ENCODE data around the gene OR56A4.

Gene OR56A4, protein sequence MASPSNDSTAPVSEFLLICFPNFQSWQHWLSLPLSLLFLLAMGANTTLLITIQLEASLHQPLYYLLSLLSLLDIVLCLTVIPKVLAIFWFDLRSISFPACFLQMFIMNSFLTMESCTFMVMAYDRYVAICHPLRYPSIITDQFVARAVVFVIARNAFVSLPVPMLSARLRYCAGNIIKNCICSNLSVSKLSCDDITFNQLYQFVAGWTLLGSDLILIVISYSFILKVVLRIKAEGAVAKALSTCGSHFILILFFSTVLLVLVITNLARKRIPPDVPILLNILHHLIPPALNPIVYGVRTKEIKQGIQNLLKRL

GRCh38 chr11:6006846-6007245, at the start of gene OR56A4:
Gene OR56A4 (minus strand): TSS chr11:6006946. CDS start chr11:6002992, 3,954 bp downstream.
- no peak for DNase-seq

GRCh38 chr11:6055569-6055968, 48.8 kb upstream of the OR56A4 start:
- DNase-seq, result no peak

DNA sequence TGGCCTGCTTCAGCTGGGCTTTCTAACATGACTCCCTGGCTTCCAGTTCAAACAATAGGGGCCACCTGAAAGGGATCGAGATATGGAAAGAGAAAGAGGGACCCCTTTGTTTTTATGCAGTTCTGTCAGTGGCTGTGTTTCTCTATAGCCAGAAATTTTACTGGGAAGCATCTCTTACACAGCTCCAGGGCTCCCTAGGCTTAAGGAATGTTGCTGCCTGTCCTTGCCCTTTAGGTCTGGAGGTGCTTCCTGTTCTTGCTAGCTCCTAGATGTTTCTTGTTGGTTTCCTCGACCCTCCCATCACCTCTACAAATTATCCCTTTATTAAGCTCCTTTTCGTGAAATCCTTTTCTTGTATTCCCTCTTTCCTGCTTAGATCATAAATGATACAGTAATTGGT, 45.6 kb upstream of the OR56A4 start:
- no peak for DNase-seq

- no peak for DNase-seq
These were observed 34.1 kb upstream of the OR56A4 start for GRCh38 chr11:6040874-6041273.

DNA sequence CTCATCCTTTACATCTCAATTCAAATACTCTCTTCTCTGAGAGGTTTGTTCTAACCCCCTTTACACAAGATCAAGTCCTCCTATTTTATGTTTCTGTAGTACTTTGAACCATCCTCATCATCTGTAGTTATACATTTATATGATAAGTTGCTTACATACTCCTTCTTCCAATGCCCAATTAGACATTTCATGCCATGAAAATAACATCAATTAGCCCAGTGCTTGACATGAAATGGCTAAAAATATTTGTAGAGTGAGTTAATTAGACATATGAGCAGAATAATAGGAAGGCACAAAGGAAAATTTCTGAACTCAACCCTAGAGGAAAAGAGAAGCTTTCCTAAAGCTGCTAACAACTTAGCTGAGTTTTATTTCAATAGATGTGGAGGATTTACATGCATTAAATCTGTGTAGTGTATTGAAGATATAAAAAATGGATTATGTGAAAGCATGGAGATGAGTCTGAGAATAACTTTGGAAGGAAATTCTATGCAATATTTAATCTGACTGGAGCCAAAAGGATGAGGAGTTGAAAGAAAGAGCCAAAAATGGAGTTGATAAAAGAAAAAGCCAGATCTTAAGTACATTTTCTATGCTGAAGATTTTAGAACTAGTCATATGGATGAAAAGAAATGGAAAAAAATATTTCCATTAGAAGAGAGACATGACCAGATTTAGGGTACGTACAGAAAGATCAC, 24.1 kb upstream of the OR56A4 start, which contains the start of gene OR56A1:
TSS of gene OR56A1 (minus strand) at position 51 of the 698 bp plus-strand sequence. CDS start 3,066 bp downstream, outside the sequence.
- no peak for DNase-seq

DNA sequence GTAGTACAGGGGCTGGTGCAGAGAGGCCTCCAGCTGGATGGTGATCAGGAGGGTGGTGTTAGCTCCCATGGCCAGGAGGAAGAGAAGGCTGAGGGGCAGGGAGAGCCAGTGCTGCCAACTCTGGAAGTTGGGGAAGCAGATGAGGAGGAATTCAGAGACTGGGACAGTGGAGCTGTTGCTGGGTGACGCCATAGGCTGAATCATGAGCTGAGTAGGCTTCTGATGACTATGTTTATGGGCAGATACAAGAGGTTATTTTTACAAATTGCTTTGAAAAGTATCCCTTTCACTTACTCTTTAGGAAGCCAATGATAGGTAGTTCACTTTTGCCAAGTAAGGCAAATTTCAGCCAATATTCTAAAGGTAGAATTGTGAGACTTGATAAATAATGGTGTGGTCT, 20.8 kb upstream of the OR56A4 start:
- DNase-seq, result no peak

DNA sequence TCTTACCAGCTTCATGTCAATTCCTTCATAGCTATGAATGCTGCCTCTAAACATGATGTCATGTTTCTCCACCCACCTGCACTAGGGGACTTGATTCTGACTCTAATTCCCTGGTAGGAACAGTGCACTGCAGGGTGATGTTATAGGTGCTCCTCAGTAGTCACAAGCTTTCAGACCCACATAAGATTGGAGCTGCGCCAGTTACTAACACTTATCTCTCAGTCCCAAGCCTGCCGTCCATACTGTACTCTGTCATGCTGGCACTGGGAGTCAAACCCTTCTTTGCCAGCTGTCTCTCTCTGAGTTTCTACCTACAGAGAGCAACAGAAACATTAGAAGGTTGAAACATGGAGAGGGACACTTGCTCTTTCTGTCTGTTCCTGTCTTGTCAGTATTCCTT, 18.3 kb upstream of the OR56A4 start:
- DNase-seq, result no peak

DNA sequence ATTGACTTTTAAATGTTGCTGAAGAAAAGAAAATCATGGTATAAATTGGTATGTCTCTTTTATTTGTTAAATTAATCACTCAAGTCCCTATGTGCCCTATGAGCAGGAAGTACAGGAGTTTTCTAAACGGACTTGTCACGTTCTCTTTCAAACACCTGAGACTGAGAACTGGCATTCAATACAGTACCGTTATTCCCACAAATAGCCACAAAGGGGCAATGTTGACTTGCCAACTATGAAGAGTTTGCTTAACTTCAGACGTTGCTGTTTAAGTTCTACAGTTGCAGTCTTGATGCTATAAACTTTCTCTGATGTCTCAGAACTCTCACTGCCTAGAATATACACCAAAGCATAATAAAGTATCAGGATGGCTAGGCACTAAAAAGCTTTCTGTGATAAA, 16.2 kb upstream of the OR56A4 start:
- DNase-seq, result no peak

GRCh38 chr11:6013042-6013441, 6.3 kb upstream of the OR56A4 start:
- DNase-seq, result no peak

DNA sequence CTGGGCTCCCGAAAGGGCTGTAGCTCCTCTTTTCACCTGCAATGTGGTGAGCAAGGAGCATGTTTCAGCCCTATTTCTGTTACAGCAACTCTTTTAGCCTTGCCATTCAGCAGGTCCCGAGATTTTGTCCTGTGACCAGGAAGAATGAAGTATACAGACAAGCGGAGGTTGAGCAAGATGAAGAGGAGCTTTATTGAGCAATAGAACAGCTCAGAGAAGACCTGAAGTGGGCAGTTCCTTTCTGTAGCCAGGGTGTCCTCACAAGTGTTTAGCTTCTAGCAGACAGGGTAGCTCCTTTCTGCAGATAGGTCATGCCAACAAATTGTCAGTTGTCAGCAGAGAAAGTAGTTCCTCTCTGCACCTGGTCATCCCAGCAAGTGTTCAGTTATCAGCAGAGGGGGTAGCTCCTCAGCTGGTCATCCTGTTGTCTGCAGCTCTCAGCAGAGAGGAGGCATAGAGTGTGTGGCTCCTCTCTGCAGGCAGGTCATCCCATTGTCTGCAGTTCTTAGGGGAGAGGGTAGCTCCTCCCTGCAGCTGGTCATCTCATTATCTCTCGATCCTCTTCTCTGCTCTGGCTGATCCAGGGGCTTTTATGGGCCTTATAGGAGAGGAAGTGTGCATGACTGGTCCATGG, 5.4 kb upstream of the OR56A4 start:
- DNase-seq, result no peak

- no peak for DNase-seq
These were observed 351 bp downstream of the OR56A4 start for GRCh38 chr11:6006395-6006794.

DNA sequence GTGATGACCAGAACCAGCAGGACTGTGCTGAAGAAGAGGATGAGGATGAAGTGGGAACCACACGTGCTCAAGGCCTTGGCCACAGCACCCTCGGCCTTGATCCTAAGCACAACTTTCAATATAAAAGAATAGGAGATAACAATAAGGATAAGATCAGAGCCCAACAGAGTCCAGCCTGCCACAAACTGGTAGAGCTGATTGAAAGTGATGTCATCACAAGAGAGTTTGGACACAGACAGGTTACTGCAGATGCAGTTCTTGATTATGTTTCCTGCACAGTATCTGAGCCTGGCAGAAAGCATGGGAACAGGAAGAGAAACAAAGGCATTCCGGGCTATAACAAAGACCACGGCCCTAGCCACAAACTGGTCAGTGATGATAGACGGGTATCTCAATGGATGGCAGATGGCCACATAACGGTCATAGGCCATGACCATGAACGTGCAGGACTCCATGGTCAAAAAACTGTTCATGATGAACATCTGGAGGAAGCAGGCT, 4.5 kb downstream of the OR56A4 start:
- DNase-seq, result no peak

- no peak for DNase-seq
These were observed 12.0 kb downstream of the OR56A4 start for GRCh38 chr11:5994791-5995190.

DNA sequence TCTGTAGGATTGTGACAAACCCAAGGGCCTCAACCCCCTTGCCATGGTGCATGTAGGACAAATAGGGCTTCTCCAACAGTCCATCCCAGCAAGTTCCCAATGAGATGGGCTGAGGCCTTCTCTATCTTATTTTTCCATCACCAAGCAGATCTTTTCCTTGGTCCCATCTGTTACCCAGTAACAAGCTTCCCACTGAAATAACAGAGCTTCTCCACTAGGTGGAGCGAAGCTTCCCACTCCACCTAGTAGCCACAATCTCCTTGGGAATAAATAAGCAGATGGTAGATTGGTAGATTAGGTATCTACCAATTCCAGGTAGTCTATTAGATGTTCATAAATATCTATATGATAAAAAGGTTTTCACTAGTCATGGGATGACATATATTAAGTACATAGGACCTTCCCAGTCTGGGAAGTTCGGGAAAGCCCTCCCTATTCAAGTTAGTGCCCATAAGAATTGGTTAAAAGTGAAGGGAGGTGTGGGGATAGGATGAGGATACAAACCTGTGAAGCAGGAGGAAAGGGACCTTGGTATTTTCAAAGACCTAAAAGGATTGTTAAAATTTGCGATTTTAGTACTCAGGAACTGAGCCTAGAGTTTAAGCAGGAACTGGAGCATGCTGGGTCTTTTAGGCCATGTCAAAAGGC, 14.0 kb downstream of the OR56A4 start:
- no peak for DNase-seq

GRCh38 chr11:5992150-5992549, 14.6 kb downstream of the OR56A4 start:
- no peak for DNase-seq

DNA sequence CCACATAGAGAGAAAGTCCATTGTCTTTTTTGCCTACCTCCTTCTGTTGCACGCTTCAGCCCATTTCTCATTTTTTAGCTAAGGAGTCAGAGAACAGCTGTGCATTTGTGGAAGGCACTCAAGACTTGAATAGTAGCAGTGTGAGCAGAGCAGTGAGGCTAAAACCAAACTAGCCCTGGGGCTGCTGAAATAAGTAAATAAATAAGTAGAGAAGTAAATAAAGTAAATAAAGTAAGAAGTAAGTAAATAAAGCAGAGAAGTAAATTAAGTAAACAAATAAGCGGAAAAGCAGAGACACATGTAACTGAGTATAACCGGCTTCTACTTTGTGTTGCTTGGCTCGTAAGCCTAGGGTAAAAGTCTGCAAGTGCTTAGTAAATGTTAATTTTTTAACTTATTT, 17.5 kb downstream of the OR56A4 start:
- DNase-seq, result no peak

GRCh38 chr11:5986885-5987284, 19.9 kb downstream of the OR56A4 start, which contains the start of gene OR52L1:
Gene OR52L1 (minus strand): TSS chr11:5986985. CDS start chr11:5986930, 55 bp downstream.
- DNase-seq, result no peak

- DNase-seq, result no peak
These were observed 23.3 kb downstream of the OR56A4 start for GRCh38 chr11:5983443-5983842.

GRCh38 chr11:5973530-5973929, 33.2 kb downstream of the OR56A4 start:
- no peak for DNase-seq

DNA sequence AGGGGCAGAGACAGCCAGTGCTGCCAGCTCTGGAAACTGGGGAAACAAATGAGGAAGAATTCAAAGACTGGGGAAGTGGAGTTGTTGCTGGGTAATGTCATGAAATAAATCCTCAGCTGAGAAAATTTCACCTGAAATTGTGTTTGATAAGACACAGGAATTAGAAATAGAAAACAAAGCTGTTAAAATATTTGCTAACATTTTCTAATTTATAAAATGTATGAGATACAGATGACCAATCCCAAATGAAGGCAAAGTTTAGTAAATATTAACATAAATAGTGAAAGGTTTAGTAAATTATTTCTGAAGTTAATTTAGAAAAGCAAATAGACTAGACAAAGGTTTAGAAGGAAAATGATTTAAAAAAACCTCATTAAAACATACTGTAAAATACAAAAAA, 38.4 kb downstream of the OR56A4 start, which contains the start of gene OR56A5:
TSS of gene OR56A5 (minus strand) at position 101 of the 400 bp plus-strand sequence. CDS start at position 101, 0 bp downstream.
- no peak for DNase-seq

GRCh38 chr11:5967708-5968107, 39.0 kb downstream of the OR56A4 start:
- DNase-seq, result no peak

DNA sequence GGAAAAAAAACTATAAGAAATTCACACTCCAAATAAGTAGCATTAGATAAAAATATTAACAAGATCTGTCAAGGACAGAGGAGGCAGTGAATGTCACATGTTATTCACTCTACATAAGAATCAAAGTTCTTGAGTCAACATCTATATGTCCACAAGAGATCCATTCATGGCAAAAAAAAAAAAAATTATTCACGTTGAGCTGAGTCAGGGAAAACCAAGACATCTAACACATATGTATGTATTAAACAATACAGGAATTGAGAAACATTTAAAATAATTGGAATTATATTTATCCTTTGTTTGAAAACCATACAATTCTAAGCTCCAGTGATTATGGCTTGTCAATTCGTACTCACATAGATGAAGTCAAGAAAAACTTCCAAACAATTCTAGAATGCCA, 39.8 kb downstream of the OR56A4 start:
- no peak for DNase-seq
